GM12878 (cell line): ENCODE measurements around the gene CPSF4. TPM values are rescaled to one million over a fixed set of nuclear protein-coding genes. Genes with fewer than 3 reads are reported as not detected.

Source experiments
- CEBPB ChIP-seq, 2 experiments: fragments of 150-350 bp in 1 of 2; IDR thresholded peaks; 2 replicates each; pipeline ENCODE4 v1.6.1; 2012 to 2014; ENCODE audit warnings: low read depth in 2 of 2, low read length in 2 of 2, borderline replicate concordance in 1 of 2, inconsistent platforms in 1 of 2
- CREM ChIP-seq: IDR thresholded peaks from 2 replicates; pipeline ENCODE4 v1.6.1; 2014; ENCODE audit warnings: antibody characterized with exemption, low read depth
- HDAC2 ChIP-seq: fragments of 200-600 bp; sonication (generic); IDR thresholded peaks from 2 replicates; pipeline ENCODE4 v1.6.1; 2017
- KLF5 ChIP-seq: fragments of 450-650 bp; IDR thresholded peaks from 2 replicates; pipeline ENCODE4 v1.6.1; 2014; ENCODE audit warnings: mild to moderate bottlenecking; ENCODE audit not compliant: partially characterized antibody
- NFYA ChIP-seq: IDR thresholded peaks from 2 replicates; pipeline ENCODE4 v1.6.1; 2011; ENCODE audit warnings: low read depth, mild to moderate bottlenecking, low read length, improper control_type of control experiment, borderline replicate concordance
- PAX5 ChIP-seq: IDR thresholded peaks from 2 replicates; pipeline ENCODE4 v1.6.1; 2011; ENCODE audit warnings: low read depth, low read length, borderline replicate concordance
- POU2F2 ChIP-seq: IDR thresholded peaks from 3 replicates; pipeline ENCODE4 v1.6.1; 2011; ENCODE audit warnings: low read depth, mild to moderate bottlenecking, low read length, borderline replicate concordance
- SP1 ChIP-seq: IDR thresholded peaks from one replicate; pipeline ENCODE4 v1.6.1; 2011; ENCODE audit warnings: low read depth, low read length
- SRF ChIP-seq, 2 experiments: IDR thresholded peaks; 2 replicates each; pipeline ENCODE4 v1.6.1; 2011; ENCODE audit warnings: low read depth in 2 of 2, low read length in 2 of 2, mild to moderate bottlenecking in 1 of 2, moderate library complexity in 1 of 2
- ZNF217 ChIP-seq: fragments of 450-650 bp; IDR thresholded peaks from 2 replicates; pipeline ENCODE4 v1.6.1; 2017; ENCODE audit warnings: antibody characterized with exemption, mild to moderate bottlenecking
- polyA plus RNA-seq, 11 experiments: library from polyadenylated mRNA; depleted of rRNA in 4 of 11; unstranded in 6 of 11; stranded (reverse) in 5 of 11; fragments of >200 nt; fragmentation: Nextera tagmentation in 4 of 11; fragmentation: Illumina TruSeq in 1 of 11; extraction: Ambion mirVana in 4 of 11; extraction: Trizol in 1 of 11; gene quantifications; 1 replicate in 1 of 11; 2 replicates in 10 of 11; pipeline versions ENCODE4 v1.2.1 to v1.2.3, GENCODE V29; 2011 to 2016; ENCODE audit warnings: inconsistent platforms in 2 of 11, missing spikeins in 2 of 11, low read depth in 1 of 11
- total RNA-seq, 4 experiments: library from RNA; depleted of rRNA in 3 of 4; stranded (reverse); fragments of >200 nt in 3 of 4; fragmentation: Illumina TruSeq in 1 of 4; extraction: Trizol in 1 of 4; gene quantifications; 2 replicates each; pipeline versions ENCODE4 v1.2.1 to v1.2.3, GENCODE V29; 2013 to 2021
- TF ChIP-seq, protein P1 (sequence below): fragments of 150-350 bp; IDR thresholded peaks from 2 replicates; pipeline ENCODE4 v1.6.1; 2016; ENCODE audit warnings: low read depth, low read length
- TF ChIP-seq, protein P2 (sequence below): IDR thresholded peaks from 2 replicates; pipeline ENCODE4 v1.6.1; 2012; ENCODE audit warnings: low read depth, low read length, improper control_type of control experiment

CPSF4 gene
- total and polyA plus RNA-seq, 10 of the 15 experiments (the other 5 are each of a cell fraction or from before 2014, with no cell fraction given) = 13.6 to 70.1 (median 45.0) TPM

DNA sequence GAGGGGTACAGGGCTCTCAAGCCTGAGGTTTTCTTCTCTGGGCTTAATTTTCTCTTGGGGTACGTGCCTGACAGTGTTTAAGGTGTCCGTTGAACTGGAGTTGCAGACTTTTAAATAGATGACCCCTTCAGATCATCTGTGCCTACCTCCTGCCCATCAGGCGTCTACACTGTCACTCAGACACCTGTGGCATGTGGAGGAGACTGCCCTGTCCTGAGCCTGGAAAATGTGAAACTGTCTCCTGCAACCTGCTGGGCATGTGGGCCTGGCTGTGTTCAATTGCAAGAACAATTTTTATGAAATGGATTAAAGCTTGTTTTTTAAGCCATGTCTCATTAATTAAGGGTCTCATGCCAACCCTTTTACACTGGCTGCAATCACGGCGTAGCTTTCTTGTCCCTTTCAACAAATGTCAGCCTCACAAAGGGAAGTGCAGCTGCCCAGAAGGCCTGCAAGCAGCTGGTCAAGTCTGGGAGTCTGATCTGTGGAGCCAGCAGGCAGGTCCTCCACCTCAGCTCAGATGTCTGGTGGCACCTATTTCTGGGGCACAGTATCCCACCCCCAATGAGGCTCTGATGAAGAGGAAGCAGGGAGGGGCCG, 18.4 kb downstream of the CPSF4 start (continued):
- TF ChIP-seq, protein P1, sequence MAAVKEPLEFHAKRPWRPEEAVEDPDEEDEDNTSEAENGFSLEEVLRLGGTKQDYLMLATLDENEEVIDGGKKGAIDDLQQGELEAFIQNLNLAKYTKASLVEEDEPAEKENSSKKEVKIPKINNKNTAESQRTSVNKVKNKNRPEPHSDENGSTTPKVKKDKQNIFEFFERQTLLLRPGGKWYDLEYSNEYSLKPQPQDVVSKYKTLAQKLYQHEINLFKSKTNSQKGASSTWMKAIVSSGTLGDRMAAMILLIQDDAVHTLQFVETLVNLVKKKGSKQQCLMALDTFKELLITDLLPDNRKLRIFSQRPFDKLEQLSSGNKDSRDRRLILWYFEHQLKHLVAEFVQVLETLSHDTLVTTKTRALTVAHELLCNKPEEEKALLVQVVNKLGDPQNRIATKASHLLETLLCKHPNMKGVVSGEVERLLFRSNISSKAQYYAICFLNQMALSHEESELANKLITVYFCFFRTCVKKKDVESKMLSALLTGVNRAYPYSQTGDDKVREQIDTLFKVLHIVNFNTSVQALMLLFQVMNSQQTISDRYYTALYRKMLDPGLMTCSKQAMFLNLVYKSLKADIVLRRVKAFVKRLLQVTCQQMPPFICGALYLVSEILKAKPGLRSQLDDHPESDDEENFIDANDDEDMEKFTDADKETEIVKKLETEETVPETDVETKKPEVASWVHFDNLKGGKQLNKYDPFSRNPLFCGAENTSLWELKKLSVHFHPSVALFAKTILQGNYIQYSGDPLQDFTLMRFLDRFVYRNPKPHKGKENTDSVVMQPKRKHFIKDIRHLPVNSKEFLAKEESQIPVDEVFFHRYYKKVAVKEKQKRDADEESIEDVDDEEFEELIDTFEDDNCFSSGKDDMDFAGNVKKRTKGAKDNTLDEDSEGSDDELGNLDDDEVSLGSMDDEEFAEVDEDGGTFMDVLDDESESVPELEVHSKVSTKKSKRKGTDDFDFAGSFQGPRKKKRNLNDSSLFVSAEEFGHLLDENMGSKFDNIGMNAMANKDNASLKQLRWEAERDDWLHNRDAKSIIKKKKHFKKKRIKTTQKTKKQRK = no peak
- TF ChIP-seq ZNF217 (no peak), HDAC2 (no peak), POU2F2 (no peak), CEBPB (IDR thresholded peaks at IDR 0.05; ENCODE audit: borderline replicate concordance in 1 of 2, low read depth in 2 of 2, low read length in 2 of 2) (no peak), PAX5 (no peak), SRF (IDR thresholded peaks at IDR 0.05; ENCODE audit: low read depth in 2 of 2, low read length in 2 of 2) (no peak), CREM (no peak), SP1 (no peak), NFYA (no peak), KLF5 (no peak)
- TF ChIP-seq, protein P2, sequence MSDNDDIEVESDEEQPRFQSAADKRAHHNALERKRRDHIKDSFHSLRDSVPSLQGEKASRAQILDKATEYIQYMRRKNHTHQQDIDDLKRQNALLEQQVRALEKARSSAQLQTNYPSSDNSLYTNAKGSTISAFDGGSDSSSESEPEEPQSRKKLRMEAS = no peak
